NCI-H2107 treated with DMSO at 0.1 percent for 48 hours (cell line): ENCODE data around the gene HOXB6.

Source experiments
- DNase-seq: peaks from one replicate; lab custom pipeline; 2025; ENCODE audit not compliant: unreplicated experiment; lab: John Stamatoyannopoulos, UW

HOXB6 gene

GRCh38 chr17:48604770-48605329 lies at the start of gene HOXB6:
TSS of gene HOXB6 (minus strand) at chr17:48604986. CDS start at chr17:48598150, 6,836 bp downstream.
- DNase-seq, result no peak

DNA sequence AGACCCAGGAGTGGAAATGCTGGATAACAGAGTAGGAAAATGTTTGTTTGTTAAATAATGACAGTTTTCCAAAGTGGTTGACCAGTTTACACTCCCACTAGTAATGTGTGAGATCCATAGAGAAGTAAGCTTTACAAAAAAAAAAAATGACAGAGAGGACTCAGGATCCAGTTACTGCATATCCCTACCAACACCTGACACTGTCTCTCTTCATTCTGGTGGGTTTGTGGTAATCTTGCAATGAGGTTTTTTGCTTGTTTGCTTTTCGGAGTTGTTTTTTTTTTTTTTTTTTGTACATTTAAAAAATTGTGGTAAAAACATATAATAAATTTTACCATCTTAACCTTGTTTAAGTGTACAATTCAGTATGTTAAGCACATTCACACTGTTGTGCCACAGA lies 45.0 kb upstream of the HOXB6 start:
- DNase-seq, result no peak

DNA sequence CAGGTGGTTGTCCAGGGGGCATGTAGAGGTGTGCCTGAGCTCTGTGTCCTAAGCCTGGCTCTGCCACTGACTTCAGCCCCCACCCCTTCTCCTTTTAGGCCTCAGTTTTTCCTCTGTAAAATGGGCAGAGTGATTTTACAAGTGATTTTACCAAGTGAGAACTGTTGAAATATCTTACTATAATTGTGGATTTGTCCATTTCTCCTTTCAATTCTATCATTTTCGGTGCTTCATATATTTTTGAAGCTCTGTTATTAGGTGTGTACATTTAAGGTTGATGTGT lies 43.1 kb upstream of the HOXB6 start:
- no peak for DNase-seq

DNA sequence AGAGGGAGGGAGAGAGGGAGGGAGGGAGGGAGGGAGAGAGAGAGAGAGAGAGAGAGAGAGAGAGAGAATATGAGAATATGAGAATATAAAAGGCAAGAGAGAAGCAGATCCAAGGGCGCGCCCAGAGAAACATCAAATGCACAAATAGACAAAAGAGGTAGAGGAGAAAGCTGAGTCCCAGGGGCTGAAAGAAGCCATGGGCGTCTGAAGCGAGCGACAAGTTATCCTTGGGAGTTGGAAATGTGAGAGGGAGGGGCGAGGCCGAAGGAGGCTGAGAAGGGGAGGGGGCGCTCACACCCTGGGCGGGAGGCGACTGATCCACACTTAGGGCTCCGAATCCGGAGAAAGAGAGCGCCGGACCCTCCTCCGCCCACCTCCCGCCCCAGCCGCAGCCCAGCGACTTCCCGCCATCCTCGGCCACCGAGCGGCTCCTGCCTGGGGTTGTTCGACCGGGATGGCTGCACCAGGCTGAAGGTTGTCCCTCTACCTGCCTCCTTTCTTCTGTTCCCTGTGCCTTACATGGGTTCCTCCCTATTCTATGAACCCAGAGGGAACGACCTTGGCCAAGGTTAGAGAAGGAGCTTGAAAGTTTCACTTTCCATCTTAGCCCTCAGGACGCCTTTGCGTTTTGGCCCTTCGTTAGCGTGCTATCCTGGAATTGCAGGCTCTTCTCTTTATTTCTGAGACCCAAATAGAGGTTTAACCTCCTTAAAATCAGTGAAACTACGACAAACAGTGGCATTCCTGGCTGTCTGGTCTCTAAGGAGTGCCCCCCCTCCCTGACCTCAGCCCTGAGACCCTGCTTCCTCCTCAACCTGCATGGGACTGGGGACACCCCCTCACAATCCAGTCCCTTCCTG lies 42.5 kb upstream of the HOXB6 start:
- DNase-seq, result no peak

- no peak for DNase-seq
Observed at GRCh38 chr17:48646183-48647102, 41.7 kb upstream of the HOXB6 start.

DNA sequence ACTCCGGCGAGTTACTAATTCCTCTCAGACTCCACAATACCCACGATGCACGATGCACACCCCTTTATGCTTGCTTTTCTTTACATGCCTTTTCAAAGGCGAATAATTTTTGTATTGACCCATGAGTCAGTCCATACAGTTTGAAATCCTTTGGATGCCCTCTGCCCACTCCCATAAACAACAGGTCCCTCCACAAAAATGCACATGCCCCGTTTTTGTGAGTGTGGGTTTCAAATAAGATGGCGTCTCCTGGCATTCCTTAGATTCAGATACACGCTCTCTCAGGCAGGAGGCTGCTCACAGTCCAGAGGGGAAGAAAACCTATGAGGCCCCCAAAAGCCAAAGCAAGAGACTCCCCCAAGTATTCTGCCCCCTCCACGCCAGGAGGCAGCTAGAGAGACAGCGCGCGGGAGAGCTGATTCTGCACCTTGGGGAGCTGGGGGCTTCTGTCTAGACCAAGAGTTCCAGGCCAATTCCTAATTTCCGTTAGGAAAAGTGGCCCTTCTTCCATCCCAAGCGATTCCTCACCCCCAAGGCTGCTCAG lies 40.9 kb upstream of the HOXB6 start:
- no peak for DNase-seq

- DNase-seq, result no peak
Observed at GRCh38 chr17:48644910-48645557, 40.2 kb upstream of the HOXB6 start.

DNA sequence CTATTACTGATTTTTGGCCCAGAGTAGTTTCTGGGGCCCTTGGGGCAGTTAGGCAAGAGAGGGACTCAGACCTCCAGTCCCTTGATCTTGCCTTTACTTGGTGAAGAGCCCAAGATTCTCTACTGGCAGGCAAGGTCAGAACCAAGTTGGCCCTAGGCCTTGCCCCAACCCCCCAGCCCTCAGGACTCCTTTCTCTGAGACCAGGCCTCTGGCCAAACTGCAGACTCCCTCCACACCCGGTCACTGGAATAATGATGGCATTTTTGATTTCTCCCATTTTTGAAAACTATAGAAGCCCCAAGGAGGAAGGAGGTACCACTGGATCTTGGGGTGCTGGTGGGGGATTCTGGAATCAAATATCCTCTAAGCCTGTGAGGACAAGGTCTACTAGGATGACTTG lies 39.4 kb upstream of the HOXB6 start:
- no peak for DNase-seq

GRCh38 chr17:48643697-48644012 lies 38.9 kb upstream of the HOXB6 start:
- DNase-seq, result no peak

DNA sequence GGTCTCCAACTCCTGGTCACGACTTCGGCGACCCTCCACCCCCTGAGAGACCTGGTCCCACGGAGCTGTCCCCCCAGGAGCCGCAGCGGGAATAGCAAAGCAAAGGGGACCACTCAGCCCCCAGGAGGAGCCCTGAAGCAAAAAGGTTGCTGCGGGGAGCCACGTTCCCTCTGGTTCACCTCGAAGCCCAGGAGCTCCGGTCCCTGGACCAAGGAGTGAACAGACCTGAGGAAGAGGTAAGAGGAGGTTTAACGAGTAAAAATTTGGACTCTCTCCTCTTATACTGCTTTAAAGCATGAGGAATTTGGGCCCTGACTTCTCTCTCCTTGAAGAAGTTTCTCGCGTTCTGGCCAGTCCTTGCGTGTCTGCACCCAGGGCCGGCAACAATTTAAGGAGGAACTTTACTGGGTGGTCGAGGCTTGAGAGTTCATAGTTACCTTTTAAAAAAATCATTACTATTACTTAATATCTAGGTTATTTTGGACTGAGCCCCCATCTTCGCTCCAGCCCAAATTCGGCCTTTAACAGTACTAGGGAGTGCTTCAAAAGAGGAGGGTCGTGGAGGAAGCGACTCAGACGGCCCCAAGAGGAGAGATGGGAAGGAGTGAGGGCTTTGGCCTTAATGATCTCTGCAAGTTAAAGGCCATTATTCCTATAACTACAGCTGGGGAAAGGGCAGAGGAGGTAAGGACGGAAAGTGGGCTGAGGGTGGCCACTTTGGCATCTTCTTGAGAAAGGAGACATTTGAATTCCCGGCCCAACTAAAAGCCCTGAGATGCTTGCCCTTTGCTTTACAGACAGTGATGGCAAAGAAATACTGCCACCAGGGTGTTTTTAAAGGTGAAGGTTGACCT lies 38.3 kb upstream of the HOXB6 start:
- no peak for DNase-seq

DNA sequence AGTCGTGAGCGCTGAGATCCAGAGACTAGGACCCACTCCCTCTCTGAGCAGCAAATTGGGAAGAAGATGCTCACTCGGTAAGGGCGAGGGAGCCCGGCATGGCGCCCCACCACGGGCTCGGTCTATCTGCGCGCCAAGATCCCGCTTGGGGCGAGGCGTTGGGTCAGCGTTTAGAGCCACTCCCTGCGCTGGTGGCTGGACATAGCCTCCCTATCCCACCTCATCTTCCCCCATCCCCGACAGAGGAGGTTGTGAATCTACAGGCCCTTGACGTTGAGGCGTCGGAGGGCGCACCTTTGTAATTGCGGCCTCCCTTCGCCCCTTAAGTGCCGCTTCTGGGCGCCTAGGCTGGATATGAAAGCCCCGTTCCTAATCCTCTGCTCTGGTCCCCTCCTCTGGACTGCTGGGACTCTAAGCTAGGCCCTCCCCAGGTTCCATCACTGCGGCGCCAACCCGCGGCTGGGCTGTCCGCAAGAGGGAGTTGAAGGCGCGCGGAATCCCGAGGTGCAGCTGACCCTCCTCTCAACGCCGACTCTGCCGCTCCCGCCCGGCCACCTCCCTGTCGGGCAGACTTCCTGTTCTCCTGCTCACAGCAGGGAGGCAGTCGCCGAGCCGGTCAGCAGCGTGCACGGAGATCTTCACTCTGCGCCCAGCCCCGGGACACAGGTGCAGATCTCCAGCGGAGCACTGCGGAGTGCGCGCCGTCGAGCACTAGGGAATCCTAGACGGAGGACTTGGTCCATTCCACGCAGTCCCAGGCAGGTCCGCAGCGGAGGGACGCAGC lies 37.5 kb upstream of the HOXB6 start:
- no peak for DNase-seq

DNA sequence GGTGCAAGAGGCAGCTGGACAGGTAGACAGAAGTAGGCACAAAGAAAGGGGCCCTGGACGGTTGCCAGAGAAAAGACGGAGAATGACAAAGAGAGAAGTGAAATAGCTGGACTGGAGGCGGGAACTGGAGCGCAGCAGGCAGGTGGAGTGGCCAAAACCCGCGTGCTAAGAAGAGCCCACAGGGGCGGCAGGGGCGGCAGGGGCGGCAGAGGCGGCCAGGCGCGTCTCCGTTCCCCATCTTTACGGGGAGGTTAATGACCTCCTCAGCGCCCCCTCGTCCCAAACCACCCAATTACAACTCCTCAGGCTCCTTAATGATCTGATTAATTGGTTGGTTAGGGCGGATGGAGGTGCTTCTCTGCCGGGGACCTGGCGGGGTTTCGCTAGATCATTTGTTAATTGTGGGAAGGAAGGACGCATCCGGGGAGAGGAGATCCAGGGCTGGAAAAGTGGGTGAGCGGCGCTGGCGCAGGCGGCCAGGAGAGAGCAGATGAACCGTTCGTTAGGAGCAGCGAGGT lies 36.8 kb upstream of the HOXB6 start:
- no peak for DNase-seq

GRCh38 chr17:48640858-48641180 lies 36.0 kb upstream of the HOXB6 start:
- DNase-seq, result no peak

- no peak for DNase-seq
Observed at GRCh38 chr17:48639982-48640857, 35.4 kb upstream of the HOXB6 start.

GRCh38 chr17:48639136-48639535 lies 34.4 kb upstream of the HOXB6 start:
- no peak for DNase-seq

DNA sequence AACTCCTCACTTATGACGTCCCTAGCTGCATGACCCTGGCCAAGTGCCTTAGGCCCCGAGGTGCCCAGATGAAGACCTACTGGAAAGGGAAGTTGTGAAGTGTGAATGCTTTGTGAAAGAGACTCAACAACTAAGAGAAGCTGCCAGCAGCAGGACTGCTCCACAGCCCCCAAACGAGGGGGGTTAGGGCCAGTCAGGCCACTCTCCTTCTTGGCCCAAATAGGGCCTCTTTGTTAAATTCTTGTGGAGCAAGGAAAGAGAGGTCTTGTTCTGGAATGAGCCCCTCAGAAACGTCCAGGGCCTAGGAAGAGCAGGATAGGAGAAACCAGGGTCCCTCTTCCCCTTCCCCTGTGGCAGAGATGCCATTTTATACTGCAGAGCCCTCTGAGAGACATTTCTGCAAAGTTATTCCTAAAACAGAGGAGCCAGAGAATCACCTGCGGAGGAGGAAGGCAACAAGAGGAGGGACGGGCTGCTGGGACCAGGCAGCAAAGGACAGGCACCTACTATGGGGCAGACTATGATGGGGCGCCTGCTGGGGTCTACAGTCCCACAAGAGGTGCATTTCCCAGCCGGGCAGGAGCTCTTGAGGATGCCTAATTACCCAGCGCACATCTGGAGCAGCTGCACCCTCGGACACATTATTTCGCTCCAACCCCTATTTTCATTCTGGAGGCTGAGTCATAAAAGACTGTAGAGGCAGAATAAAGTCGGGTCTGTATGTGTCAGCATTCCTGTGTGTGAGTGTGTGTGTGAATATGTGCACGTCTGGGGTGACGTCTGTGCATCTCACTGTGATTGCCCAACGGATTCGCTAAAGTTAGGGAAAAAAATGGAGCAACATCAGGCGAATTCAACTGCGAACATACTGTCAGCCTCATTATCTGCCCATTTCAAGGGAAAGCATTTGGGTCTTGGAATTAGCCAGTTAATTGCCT lies 32.8 kb upstream of the HOXB6 start:
- no peak for DNase-seq
